DMS 273 (cell line): ENCODE results near the gene MYO5A.
A peak's percentile ranks its signal among the peaks of the same experiment; 100 is the strongest.
"Not testable (repeated sequence)": the region's sequence is repeated elsewhere in the genome, so short reads cannot be mapped to it uniquely, and the experiment has no call there.

Experiments used
- DNase-seq: peaks from one replicate; lab custom pipeline; 2025; ENCODE audit not compliant: unreplicated experiment; lab: John Stamatoyannopoulos, UW

MYO5A gene

GRCh38 chr15:52294881-52295420 lies 233.7 kb downstream of the MYO5A start:
- DNase-seq = peak; percentile 31

- DNase-seq = no peak
Observed at GRCh38 chr15:52292780-52293392, 235.8 kb downstream of the MYO5A start.

GRCh38 chr15:52291204-52291603 lies 237.5 kb downstream of the MYO5A start:
- no peak for DNase-seq

DNA sequence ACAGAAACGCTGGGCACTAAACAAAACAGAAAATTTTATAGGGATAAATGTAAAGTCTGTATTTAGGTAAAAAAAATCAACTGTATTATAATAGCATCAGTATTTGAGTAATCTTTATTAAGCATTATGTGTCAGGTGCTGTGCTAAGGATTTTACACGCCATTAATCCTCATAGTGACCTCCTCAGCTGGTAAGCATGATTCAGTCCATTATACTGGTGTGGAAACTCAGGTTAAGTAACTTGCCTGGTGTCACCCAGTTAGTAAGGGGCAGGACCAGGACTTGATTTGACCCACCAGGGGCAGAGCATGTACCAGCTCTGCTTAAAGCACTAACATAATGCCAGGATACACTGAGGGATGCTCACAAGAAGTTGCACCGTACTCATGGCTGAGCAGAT lies 237.9 kb downstream of the MYO5A start:
- DNase-seq = no peak

GRCh38 chr15:52290329-52290728 lies 238.4 kb downstream of the MYO5A start:
- no peak for DNase-seq

GRCh38 chr15:52289629-52290081 lies 239.0 kb downstream of the MYO5A start:
- no peak for DNase-seq

DNA sequence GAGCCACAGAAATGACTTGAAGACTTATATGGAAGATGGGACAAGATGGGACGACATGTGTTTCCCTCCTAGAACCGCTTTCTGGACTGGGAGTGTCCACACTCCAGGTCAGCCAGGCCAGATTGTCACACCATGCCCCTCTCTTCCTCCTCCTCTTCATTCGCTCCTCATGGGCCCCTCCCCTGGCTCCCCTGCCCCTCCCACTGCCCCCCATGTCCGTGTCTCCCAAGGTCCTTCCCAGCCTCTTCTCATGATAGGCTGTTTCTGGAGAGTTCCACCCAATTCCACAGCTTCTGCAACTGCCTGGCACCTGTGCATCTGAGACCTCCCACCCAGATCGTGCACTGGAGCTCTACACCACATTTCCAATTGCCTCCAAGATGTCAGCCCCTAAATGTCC lies 239.7 kb downstream of the MYO5A start:
- no peak for DNase-seq

DNA sequence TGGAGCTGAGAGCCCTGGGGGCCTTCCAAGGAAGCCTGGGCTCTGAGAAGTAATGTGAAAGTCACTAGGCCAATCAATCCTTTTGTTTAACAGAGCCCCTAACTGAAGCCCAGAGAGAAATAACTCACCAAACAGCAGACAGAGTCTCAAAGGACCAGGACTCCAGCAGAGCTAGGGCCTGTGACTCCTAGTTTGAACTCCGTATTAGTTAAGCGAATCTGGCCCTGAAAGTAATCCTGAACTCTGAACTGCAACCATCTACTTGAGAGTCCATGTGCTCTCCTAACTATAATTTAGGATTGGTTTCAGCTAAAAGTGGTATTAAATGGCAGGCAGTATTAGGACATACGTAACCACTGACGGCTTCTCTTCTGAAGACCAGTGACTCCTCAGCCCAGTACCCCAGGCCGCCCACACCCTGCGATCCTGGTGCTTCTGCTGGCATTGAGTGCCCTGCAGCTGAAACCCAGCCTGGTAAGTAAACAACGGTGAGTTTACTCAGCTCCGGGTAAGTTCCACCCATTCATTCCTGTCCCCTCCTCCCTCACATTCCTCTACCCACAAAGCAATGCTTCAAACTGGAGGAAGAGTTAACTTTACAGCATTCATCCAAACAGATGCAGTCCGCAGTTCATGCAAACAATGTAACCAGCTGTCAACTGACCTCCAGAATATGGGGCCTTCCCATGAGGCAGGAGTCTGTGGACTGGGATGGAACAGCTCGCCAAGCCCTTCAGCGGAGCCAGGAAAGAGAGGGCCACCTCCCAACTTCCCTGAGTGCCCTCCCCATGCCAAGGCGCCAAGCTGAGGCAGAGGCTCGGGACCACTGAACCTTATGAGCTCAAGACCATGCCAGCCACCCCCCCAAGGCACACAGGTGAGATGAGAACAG lies 240.4 kb downstream of the MYO5A start:
- peak; percentile 4 for DNase-seq

- no peak for DNase-seq
Observed at GRCh38 chr15:52287114-52287513, 241.6 kb downstream of the MYO5A start.

GRCh38 chr15:52285941-52286340 lies 242.7 kb downstream of the MYO5A start:
- DNase-seq = not testable (repeated sequence)

DNA sequence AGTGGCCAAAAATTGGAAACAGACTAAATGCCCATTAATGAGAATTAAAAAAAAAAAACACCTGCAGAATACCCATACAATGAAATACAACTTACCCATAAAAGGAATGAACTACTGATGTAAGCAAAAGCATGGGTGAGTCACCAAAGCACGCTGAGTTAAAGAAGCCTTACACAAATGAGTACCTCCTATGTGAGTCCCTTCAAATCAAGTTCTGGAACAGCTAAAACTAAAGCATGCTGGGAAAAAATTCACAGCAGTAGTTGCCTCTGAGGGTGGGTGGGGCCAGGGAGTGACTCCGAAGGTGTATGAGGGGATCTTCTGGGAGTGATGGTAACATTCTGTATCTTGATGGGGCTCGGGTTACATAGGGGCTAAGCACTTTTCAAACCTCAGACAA lies 244.5 kb downstream of the MYO5A start:
- no peak for DNase-seq

DNA sequence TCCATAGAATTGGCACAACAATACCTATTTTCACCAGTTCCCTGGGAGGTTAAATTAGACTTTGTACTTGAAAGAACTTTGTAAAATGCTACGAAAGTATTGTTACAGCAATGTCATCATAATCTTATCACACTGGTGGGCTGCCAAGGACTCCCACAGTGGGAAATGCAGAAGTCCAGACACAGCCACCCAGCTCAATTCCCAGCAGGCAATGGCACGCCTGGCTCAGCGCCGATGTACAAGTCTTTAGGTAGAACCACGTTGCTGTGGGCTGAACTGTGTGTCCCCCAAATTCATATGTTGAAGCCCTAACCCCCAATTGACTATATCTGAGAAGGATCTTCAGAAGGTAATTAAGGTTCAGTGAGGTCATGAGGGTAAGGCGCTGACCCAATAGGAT lies 245.4 kb downstream of the MYO5A start:
- DNase-seq = no peak

DNA sequence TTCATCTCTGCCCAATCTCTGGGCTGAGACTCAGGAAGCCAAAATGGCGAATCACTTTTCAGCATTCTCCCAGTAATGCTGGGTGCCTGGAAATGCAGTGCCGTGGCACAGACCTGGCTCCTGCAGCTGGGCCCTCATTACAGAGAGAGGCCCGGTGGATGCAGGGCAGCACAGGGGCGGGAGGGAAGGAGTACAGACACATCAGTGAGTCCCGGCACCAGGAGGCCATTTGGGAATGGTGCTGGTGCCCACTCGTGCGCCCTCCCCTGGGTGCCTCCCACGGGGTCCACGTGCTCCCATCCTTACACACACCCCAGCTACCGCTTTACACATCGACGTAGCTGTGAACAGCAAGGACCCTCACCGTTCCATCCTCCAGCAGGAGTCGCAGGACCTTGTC lies 246.3 kb downstream of the MYO5A start:
- DNase-seq = no peak

GRCh38 chr15:52281085-52282035 lies 247.3 kb downstream of the MYO5A start:
- no peak for DNase-seq

DNA sequence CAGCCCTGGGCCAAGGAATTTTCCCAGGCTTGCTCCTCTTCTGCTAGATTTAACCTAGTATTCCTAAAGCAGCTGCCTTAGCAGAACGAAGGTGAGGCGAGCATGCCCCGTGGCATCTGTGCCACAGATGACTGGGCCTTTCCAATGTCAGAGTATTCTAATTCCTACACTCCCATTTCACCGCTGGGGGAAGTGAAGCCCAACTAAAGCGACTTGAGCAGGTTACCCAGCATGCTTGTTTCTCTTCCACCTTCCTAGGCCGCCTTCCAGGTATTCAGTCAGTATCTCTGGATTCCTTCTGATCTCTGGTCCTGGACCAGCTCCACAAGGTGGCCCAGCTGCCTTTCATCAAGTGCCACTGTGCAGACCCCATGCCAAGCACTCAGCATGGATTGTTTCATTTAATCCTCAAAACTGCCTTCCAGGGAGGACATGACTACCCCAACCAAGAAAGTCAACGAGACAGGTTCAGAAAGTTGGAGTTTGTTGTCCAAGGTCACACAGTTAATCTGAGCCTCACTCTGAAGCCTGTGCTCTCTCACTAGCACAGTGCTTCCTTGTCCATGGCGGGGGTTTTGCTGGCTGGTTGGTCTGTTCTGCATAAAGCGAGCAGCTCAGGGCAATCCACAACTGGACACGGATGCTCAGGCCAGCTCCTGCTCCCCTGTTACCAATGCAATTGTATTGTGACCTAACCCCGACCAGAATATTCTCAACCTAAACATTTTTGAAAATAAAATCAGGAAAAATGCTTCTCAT lies 248.2 kb downstream of the MYO5A start:
- DNase-seq = no peak

- DNase-seq = no peak
Observed at GRCh38 chr15:52278636-52279367, 249.9 kb downstream of the MYO5A start.

DNA sequence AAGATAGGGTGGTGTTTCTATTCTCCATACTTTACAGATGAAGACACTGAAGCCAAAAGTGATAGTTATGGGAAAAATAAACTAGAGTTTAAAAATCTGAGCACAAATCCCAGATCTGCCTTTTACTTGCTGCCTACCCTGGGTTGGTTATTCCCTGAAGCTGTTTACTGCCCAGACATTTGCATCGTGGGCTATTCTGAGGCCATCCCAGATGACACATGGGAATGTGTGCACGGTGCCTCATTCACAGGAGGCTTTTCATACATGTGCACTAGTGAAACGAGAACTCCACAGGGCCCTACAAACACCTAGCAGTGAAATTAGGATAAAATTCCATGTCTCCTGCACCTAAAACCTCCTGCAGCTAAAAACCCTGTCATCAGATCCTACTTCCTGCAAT lies 250.5 kb downstream of the MYO5A start:
- no peak for DNase-seq

- no peak for DNase-seq
Observed at GRCh38 chr15:52277575-52277974, 251.1 kb downstream of the MYO5A start.

GRCh38 chr15:52276256-52276770 lies 252.4 kb downstream of the MYO5A start:
- no peak for DNase-seq
